ENCODE data around the gene NCS1.

The NCS1 gene

GRCh38 chr9:130193103-130193502 lies 20.9 kb downstream of the NCS1 start:
- DNase-seq (ENCODE audit: low read depth in 3 of 3, low spot score in 1 of 3) = no peak

- no peak for DNase-seq (ENCODE audit: low read depth in 3 of 3, low spot score in 1 of 3)
Observed at GRCh38 chr9:130193531-130194377, 21.6 kb downstream of the NCS1 start.

- no peak for DNase-seq (ENCODE audit: low read depth in 3 of 3, low spot score in 1 of 3)
Observed at GRCh38 chr9:130194378-130194932, 22.3 kb downstream of the NCS1 start.

- DNase-seq (ENCODE audit: low read depth in 3 of 3, low spot score in 1 of 3) = no peak
Observed at GRCh38 chr9:130195638-130196037, 23.4 kb downstream of the NCS1 start.

- DNase-seq (ENCODE audit: low read depth in 3 of 3, low spot score in 1 of 3) = no peak
Observed at GRCh38 chr9:130196643-130197042, 24.4 kb downstream of the NCS1 start.

GRCh38 chr9:130197386-130197785 lies 25.2 kb downstream of the NCS1 start:
- DNase-seq (ENCODE audit: low read depth in 3 of 3, low spot score in 1 of 3) = no peak

- DNase-seq (ENCODE audit: low read depth in 3 of 3, low spot score in 1 of 3) = no peak
Observed at GRCh38 chr9:130197888-130198287, 25.7 kb downstream of the NCS1 start.

- no peak for DNase-seq (ENCODE audit: low read depth in 3 of 3, low spot score in 1 of 3)
Observed at GRCh38 chr9:130198501-130199179, 26.4 kb downstream of the NCS1 start.

- no peak for DNase-seq (ENCODE audit: low read depth in 3 of 3, low spot score in 1 of 3)
Observed at GRCh38 chr9:130199605-130200004, 27.4 kb downstream of the NCS1 start.

GRCh38 chr9:130200038-130200849 lies 28.0 kb downstream of the NCS1 start:
- no peak for DNase-seq (ENCODE audit: low read depth in 3 of 3, low spot score in 1 of 3)

- no peak for DNase-seq (ENCODE audit: low read depth in 3 of 3, low spot score in 1 of 3)
Observed at GRCh38 chr9:130201399-130201873, 29.2 kb downstream of the NCS1 start.

GRCh38 chr9:130201974-130202373 lies 29.8 kb downstream of the NCS1 start:
- no peak for DNase-seq (ENCODE audit: low read depth in 3 of 3, low spot score in 1 of 3)

GRCh38 chr9:130204341-130204740 lies 32.1 kb downstream of the NCS1 start:
- DNase-seq (ENCODE audit: low read depth in 3 of 3, low spot score in 1 of 3) = no peak

GRCh38 chr9:130204959-130205358 lies 32.8 kb downstream of the NCS1 start:
- no peak for DNase-seq (ENCODE audit: low read depth in 3 of 3, low spot score in 1 of 3)

- no peak for DNase-seq (ENCODE audit: low read depth in 3 of 3, low spot score in 1 of 3)
Observed at GRCh38 chr9:130205912-130206311, 33.7 kb downstream of the NCS1 start.

GRCh38 chr9:130206579-130206978 lies 34.4 kb downstream of the NCS1 start:
- DNase-seq (ENCODE audit: low read depth in 3 of 3, low spot score in 1 of 3) = no peak

GRCh38 chr9:130207241-130207992 lies 35.2 kb downstream of the NCS1 start:
- no peak for DNase-seq (ENCODE audit: low read depth in 3 of 3, low spot score in 1 of 3)

- DNase-seq (ENCODE audit: low read depth in 3 of 3, low spot score in 1 of 3) = no peak
Observed at GRCh38 chr9:130208600-130209347, 36.6 kb downstream of the NCS1 start.

GRCh38 chr9:130209422-130209821 lies 37.2 kb downstream of the NCS1 start:
- no peak for DNase-seq (ENCODE audit: low read depth in 3 of 3, low spot score in 1 of 3)
